Measurements from ENCODE around the gene NCAPG.
"Not testable (repeated sequence)": the region's sequence is repeated elsewhere in the genome, so short reads cannot be mapped to it uniquely, and the experiment has no call there.

NCAPG gene

DNA sequence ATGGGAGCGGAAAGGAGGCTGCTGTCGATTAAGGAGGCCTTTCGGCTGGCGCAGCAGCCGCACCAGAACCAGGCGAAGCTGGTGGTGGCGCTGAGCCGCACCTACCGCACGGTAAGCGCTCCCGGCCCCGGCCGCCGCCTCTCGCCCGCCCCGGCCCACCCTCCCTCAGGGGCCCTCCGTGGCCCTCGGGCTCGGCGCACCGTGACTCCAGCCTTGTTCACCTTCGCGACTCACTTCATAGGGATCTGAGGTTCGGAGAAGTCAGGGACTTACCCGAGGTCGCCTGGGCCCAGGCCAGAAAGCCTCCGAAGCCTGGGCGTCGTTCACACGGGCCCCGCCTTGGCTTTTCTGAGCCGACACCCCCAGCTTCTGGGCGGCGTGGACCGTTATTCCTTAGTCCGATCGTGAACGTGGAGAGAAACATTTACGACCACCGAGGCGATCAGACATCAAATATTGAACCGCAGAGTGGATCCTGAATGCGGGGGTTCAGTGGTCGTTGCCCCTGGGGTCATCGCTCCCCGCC, 362 bp downstream of the NCAPG start:
- H3K4me1 ChIP-seq (ENCODE audit: control insufficient read depth, insufficient read depth, low read length), result peaks cover 6% of the 10 kb centered on the region

DNA sequence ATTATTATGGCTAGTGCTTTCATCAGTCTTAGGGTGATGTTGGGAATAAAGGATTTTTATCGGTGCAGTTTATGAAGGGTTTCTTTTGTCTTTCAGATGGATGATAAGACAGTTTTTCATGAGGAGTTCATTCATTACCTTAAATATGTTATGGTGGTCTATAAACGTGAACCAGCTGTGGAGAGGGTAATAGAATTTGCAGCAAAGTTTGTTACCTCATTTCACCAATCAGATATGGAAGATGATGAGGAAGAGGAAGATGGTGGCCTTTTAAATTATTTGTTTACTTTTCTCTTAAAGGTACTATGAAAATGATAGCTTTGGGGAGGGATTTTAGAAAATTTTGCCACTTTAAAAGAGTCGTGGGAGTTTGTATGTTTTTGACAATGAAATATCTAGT, 1.3 kb downstream of the NCAPG start:
- H3K9me3 ChIP-seq (ENCODE audit: control insufficient read depth, low read length), result no peaks in the 10 kb centered on the region
- no peaks in the 10 kb centered on the region for H3K27me3 ChIP-seq (ENCODE audit: control insufficient read depth, insufficient read depth, low read length)
- H3K36me3 ChIP-seq (ENCODE audit: control insufficient read depth, insufficient read depth, low read length), result no peaks in the 10 kb centered on the region
- H3K4me1 ChIP-seq (ENCODE audit: control insufficient read depth, insufficient read depth, low read length), result peaks cover 6% of the 10 kb centered on the region
- peak overlapping the region; percentile 10 for H3K9ac ChIP-seq (ENCODE audit: low read length)
- H3K4me3 ChIP-seq (ENCODE audit: low read length), result no peak overlapping the region

More for the DNA sequence above, 362 bp downstream of the NCAPG start:
- Histone ChIP-seq H3K36me3 (ENCODE audit: control insufficient read depth, insufficient read depth, low read length) (no peaks in the 10 kb centered on the region), H3K9me3 (ENCODE audit: control insufficient read depth, low read length) (no peaks in the 10 kb centered on the region), H3K9ac (ENCODE audit: low read length) (peak overlapping the region; percentile 41), H3K4me3 (ENCODE audit: low read length) (peak overlapping the region; percentile 32), H3K27me3 (ENCODE audit: control insufficient read depth, insufficient read depth, low read length) (no peaks in the 10 kb centered on the region)

DNA sequence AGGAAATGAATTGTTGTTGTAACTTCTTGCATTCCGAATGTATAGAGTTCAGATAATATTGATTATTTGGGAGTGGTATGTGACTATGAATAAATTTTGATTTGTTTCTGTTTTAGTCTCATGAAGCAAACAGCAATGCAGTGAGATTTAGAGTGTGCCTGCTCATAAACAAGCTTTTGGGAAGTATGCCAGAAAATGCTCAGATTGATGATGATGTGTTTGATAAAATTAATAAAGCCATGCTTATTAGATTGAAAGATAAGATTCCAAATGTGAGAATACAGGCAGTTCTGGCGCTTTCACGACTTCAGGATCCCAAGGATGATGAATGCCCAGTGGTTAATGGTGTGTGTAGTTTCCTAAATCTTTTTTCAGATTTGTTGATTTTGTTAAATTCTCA, 2.0 kb downstream of the NCAPG start:
- no peaks in the 10 kb centered on the region for H3K9me3 ChIP-seq (ENCODE audit: control insufficient read depth, low read length)
- no peak overlapping the region for H3K4me3 ChIP-seq (ENCODE audit: low read length)
- H3K27me3 ChIP-seq (ENCODE audit: control insufficient read depth, insufficient read depth, low read length), result no peaks in the 10 kb centered on the region
- H3K36me3 ChIP-seq (ENCODE audit: control insufficient read depth, insufficient read depth, low read length), result no peaks in the 10 kb centered on the region
- H3K9ac ChIP-seq (ENCODE audit: low read length), result no peak overlapping the region
- H3K4me1 ChIP-seq (ENCODE audit: control insufficient read depth, insufficient read depth, low read length), result peaks cover 6% of the 10 kb centered on the region

DNA sequence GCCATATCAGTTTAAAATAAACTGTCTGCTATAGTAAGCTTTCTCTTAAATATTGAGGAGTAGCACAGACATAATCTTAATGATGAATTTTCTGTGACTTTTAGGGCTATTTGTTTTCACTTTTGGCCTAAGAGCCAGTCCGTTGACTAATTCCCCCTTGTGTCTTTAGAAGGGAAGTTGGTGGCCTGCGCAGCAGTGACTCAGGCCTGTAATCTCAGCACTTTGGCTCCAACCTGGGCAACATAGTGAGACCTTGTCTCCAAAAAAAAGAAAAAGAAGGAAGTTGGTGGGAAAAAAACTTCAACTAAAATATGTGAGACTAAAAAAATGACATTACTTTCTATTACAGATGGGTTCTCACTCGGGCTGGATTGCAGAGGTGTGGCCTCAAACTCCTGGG, 3.4 kb downstream of the NCAPG start:
- no peaks in the 10 kb centered on the region for H3K27me3 ChIP-seq (ENCODE audit: control insufficient read depth, insufficient read depth, low read length)
- no peak overlapping the region for H3K4me3 ChIP-seq (ENCODE audit: low read length)
- H3K36me3 ChIP-seq (ENCODE audit: control insufficient read depth, insufficient read depth, low read length), result no peaks in the 10 kb centered on the region
- H3K9me3 ChIP-seq (ENCODE audit: control insufficient read depth, low read length), result no peaks in the 10 kb centered on the region
- H3K4me1 ChIP-seq (ENCODE audit: control insufficient read depth, insufficient read depth, low read length), result peaks cover 4% of the 10 kb centered on the region
- H3K9ac ChIP-seq (ENCODE audit: low read length), result no peak overlapping the region

DNA sequence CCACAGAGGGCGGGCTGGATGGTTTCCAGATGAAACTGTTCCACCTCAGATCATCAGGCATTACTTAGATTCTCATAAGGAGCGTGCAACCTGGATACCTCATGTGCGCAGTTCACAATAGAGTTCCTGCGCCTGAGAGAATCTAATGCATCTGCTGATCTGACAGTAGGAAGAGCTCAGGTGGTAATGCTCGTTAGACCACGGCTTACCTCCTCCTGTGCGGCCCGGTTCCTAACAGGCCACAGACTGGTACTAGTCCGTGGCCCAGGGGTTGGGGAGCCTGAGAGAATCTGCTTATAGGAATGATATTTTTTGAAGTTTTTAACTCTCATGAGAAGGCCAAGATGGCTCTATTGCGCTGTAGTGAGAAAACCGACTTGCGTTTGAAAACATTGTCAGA, 5.4 kb downstream of the NCAPG start:
- no peaks in the 10 kb centered on the region for H3K27me3 ChIP-seq (ENCODE audit: control insufficient read depth, insufficient read depth, low read length)
- H3K4me3 ChIP-seq (ENCODE audit: low read length), result no peak overlapping the region
- no peaks in the 10 kb centered on the region for H3K9me3 ChIP-seq (ENCODE audit: control insufficient read depth, low read length)
- H3K4me1 ChIP-seq (ENCODE audit: control insufficient read depth, insufficient read depth, low read length), result no peaks in the 10 kb centered on the region
- no peaks in the 10 kb centered on the region for H3K36me3 ChIP-seq (ENCODE audit: control insufficient read depth, insufficient read depth, low read length)
- H3K9ac ChIP-seq (ENCODE audit: low read length), result no peak overlapping the region

DNA sequence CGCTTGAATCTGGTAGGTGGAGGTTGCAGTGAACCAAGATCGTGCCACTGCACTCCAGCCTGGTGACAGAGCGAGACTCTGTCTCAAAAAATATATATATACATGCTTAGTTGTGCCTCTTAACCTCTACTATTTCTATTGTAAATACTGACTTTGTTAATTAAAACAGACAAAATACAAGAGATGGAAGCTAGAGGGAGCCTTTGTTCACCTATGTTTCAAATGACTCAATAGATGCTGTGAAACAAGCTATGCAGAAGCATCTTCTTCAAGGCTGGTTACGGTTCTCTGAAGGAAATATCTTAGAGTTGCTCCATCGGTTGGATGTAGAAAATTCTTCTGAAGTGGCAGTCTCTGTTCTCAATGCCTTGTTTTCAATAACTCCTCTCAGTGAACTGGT, 6.2 kb downstream of the NCAPG start:
- Histone ChIP-seq H3K9me3 (ENCODE audit: control insufficient read depth, low read length) (no peaks in the 10 kb centered on the region), H3K4me1 (ENCODE audit: control insufficient read depth, insufficient read depth, low read length) (no peaks in the 10 kb centered on the region), H3K27me3 (ENCODE audit: control insufficient read depth, insufficient read depth, low read length) (no peaks in the 10 kb centered on the region), H3K4me3 (ENCODE audit: low read length) (no peak overlapping the region), H3K9ac (ENCODE audit: low read length) (no peak overlapping the region), H3K36me3 (ENCODE audit: control insufficient read depth, insufficient read depth, low read length) (no peaks in the 10 kb centered on the region)

DNA sequence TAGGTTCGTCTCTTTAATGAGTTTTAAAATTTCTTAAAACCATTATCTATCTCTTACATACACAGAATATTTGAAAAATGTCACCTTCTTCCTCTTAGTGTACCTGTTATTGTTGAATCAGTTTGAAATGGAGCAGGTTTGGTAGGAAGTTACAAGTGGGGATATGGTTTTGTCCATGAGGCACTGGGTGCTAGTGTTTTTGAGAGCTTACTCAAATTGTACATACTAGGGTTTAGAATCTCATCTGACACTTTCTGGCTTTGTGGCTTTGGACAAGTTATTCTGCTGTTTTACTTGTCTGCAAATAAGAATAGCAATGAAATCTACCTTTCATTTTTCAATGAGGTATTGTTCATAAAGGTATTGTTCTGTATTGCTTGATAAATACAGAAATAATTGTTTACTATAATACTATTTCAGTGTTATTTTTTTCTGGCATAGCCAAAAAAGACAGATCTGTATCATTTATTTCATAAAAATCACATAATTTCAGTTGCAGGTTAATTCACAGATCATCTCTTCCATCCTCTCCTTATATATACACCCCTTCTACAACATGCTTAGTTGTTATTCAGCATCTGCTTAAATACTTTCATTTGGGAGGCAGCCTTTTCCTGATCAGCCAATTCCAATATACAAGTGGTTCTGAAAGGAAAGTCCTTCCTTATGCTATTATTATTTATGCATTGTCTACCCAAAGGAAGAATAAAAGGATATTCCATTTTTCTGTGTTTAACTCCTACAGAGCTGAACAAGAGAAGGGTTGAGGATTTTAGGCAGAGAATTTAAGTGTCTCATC, 13.3 kb downstream of the NCAPG start:
- no peak overlapping the region for H3K4me3 ChIP-seq (ENCODE audit: low read length)
- no peaks in the 10 kb centered on the region for H3K4me1 ChIP-seq (ENCODE audit: control insufficient read depth, insufficient read depth, low read length)
- H3K9me3 ChIP-seq (ENCODE audit: control insufficient read depth, low read length), result no peaks in the 10 kb centered on the region
- H3K9ac ChIP-seq (ENCODE audit: low read length), result no peak overlapping the region
- H3K36me3 ChIP-seq (ENCODE audit: control insufficient read depth, insufficient read depth, low read length), result no peaks in the 10 kb centered on the region
- no peaks in the 10 kb centered on the region for H3K27me3 ChIP-seq (ENCODE audit: control insufficient read depth, insufficient read depth, low read length)

DNA sequence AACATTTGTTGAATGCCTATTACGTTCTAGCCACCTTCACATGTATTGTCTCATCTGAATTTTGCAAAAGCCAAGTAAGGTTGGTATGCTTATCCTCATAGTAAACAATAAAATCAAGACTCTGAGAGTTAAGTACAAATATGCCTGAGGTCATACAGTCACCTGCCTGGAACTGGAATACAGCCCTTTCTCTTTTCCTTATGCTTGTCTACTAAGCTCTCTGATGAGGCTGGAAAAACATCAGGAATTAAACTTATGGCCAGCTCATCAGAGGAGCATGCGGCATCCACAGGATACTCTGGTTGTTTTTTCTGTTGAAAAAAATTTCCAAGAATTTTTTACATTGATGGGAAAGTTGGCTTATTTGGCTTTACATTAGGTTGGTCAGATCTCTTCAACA, 35.5 kb downstream of the NCAPG start:
- no peaks in the 10 kb centered on the region for H3K27me3 ChIP-seq (ENCODE audit: control insufficient read depth, insufficient read depth, low read length)
- no peak overlapping the region for H3K9ac ChIP-seq (ENCODE audit: low read length)
- no peaks in the 10 kb centered on the region for H3K4me1 ChIP-seq (ENCODE audit: control insufficient read depth, insufficient read depth, low read length)
- no peak overlapping the region for H3K4me3 ChIP-seq (ENCODE audit: low read length)
- no peaks in the 10 kb centered on the region for H3K36me3 ChIP-seq (ENCODE audit: control insufficient read depth, insufficient read depth, low read length)
- H3K9me3 ChIP-seq (ENCODE audit: control insufficient read depth, low read length), result no peaks in the 10 kb centered on the region

DNA sequence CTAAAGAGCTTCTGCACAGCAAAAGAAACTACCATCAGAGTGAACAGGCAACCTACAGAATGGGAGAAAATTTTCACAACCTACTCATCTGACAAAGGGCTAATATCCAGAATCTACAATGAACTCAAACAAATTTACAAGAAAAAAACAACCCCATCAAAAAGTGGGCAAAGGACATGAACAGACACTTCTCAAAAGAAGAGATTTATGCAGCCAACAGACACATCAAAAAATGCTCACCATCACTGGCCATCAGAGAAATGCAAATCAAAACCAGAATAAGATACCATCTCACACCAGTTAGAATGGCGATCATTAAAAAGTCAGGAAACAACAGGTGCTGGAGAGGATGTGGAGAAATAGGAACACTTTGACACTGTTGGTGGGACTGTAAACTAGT, 39.5 kb downstream of the NCAPG start:
- H3K27me3 ChIP-seq (ENCODE audit: control insufficient read depth, insufficient read depth, low read length); H3K9me3 ChIP-seq (ENCODE audit: control insufficient read depth, low read length); H3K4me1 ChIP-seq (ENCODE audit: control insufficient read depth, insufficient read depth, low read length); H3K36me3 ChIP-seq (ENCODE audit: control insufficient read depth, insufficient read depth, low read length); H3K4me3 ChIP-seq (ENCODE audit: low read length); H3K9ac ChIP-seq (ENCODE audit: low read length): not testable (repeated sequence)

DNA sequence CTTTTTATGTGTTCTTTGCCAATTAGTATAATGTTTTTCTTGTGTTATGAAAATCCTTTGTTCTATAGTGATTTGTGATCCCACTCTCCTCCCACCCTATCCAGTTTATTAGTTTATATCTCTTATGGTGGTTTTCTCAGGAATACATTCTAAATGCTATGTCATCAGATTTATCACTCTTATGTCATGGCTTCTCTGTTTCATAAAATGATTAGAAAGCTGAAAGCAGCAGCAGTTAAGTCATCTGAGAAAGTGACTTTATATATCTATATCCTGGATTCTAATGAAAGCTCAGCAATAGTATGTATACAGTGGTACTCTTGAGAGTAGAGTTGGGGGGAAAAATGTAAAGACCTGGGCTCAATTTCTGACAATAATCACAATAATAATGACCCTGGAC, 41.2 kb downstream of the NCAPG start:
- H3K4me3 ChIP-seq (ENCODE audit: low read length), result no peak overlapping the region
- H3K9me3 ChIP-seq (ENCODE audit: control insufficient read depth, low read length), result no peaks in the 10 kb centered on the region
- no peaks in the 10 kb centered on the region for H3K4me1 ChIP-seq (ENCODE audit: control insufficient read depth, insufficient read depth, low read length)
- H3K36me3 ChIP-seq (ENCODE audit: control insufficient read depth, insufficient read depth, low read length), result no peaks in the 10 kb centered on the region
- no peak overlapping the region for H3K9ac ChIP-seq (ENCODE audit: low read length)
- no peaks in the 10 kb centered on the region for H3K27me3 ChIP-seq (ENCODE audit: control insufficient read depth, insufficient read depth, low read length)

DNA sequence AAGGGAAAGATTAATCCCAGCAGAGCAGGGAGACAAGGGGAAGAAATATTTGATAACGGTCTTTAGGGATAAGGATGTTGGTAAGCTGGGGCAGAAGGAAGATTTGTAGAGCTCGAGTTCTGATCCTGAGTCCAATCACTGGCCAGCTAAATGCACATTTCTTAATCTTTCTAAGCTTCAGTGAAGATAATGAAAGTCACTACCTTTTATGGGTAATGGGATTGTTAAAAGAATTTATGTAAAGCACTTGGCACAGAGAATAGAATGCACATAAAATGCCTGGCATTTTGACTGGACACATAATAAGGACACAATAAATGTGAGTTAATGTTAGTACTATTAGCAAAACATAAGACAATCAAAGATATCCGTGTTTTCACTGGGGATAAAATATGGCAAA, 43.3 kb downstream of the NCAPG start:
- Histone ChIP-seq H3K4me1 (ENCODE audit: control insufficient read depth, insufficient read depth, low read length) (no peaks in the 10 kb centered on the region), H3K9me3 (ENCODE audit: control insufficient read depth, low read length) (no peaks in the 10 kb centered on the region), H3K4me3 (ENCODE audit: low read length) (no peak overlapping the region), H3K36me3 (ENCODE audit: control insufficient read depth, insufficient read depth, low read length) (no peaks in the 10 kb centered on the region), H3K9ac (ENCODE audit: low read length) (no peak overlapping the region), H3K27me3 (ENCODE audit: control insufficient read depth, insufficient read depth, low read length) (no peaks in the 10 kb centered on the region)

DNA sequence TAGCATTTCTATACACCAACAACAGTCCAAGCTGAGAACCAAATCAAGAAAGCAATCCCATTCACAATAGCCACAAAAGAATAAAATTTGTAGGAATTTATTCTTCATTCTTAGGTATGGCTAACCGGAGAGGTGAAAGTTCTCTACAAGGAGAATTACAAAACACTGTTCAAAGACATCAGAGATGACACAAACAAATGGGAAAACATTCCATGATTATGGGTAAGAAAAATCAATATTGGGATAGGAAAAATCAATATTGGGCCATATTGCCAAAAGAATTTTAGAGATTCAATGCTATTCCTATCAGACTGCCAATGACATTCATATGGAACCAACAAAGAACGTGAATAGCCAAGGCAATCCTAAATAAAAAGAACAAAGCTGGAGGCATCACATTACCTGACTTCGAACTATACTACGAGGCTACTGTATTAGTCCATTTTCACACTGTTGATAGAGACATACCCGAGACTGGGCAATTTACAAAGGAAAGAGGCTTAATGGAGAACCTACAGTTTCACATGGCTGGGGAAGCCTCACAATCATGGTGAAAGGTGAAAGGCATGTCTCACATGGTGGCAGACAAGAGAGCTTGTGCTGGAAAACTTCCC, 49.1 kb downstream of the NCAPG start:
- Histone ChIP-seq H3K27me3 (ENCODE audit: control insufficient read depth, insufficient read depth, low read length) (no peaks in the 10 kb centered on the region), H3K4me3 (ENCODE audit: low read length) (no peak overlapping the region), H3K9ac (ENCODE audit: low read length) (no peak overlapping the region), H3K4me1 (ENCODE audit: control insufficient read depth, insufficient read depth, low read length) (no peaks in the 10 kb centered on the region), H3K9me3 (ENCODE audit: control insufficient read depth, low read length) (no peaks in the 10 kb centered on the region), H3K36me3 (ENCODE audit: control insufficient read depth, insufficient read depth, low read length) (no peaks in the 10 kb centered on the region)
